ENCODE results near the gene PTMS.

Gene PTMS

DNA sequence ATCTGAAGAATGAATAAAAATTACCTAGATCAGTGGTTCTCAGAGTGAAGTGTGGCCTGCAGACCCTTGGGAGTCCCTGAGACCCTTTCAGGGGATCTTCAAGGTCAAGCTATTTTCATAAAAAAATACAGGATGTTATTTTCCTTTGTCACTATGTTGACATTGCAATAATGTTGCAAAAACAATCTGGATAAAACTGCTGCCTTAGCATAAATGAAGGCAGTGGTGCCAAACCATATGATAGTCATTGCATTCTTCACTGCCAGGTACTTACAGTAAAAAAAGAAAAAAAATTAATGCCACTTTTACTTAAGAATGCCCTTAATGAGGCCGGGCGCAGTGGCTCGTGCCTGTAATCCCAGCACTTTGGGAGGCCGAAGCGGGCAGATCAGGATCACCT is 21.1 kb downstream of the PTMS start:
- H3K4me3 ChIP-seq (ENCODE audit: low read length), result no peak overlapping the region
- DNase-seq (ENCODE audit: low read depth), result no peak
- TF ChIP-seq CTCF (IDR thresholded peaks at IDR 0.05; ENCODE audit: insufficient read depth, low read depth, low read length, missing control alignments), result no peak

DNA sequence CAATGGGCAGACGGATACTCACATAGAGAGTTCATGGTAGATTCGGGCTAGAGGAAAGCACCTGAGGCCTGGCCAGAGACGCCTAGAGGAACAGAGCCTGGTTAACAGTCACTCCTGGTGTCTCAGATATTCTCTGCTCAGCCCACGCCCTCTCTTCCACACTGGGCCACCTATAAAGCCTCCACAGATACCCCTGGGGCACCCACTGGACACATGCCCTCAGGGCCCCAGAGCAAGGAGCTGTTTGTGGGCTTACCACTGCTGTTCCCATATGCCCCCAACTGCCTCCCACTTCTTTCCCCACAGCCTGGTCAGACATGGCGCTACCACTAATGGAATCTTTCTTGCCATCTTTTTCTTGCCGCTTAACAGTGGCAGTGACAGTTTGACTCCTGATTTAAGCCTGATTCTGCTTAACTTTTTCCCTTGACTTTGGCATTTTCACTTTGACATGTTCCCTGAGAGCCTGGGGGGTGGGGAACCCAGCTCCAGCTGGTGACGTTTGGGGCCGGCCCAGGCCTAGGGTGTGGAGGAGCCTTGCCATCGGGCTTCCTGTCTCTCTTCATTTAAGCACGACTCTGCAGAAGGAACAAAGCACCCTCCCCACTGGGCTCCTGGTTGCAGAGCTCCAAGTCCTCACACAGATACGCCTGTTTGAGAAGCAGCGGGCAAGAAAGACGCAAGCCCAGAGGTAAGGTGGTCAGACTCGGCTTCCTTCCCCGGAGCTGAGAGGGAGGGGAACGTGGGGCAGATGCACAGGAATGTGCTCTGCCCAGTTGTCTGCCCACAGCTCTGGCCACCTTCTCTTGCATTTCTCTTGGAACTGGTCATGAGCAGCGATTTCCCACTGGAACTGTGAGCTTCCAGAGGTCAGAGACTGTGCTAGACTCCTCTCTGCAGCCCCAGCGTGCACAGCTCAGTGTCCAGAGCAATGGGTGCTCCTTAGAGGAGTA is 23.1 kb downstream of the PTMS start, which contains the start of gene CD4:
Gene CD4, plus strand, starts transcription at position 557 of the 953 bp plus-strand sequence. CDS start 10,611 bp downstream, outside the sequence.
- DNase-seq (ENCODE audit: low read depth), result no peak
- no peak within 1 kb of the TSS for H3K4me3 ChIP-seq (ENCODE audit: low read length)

DNA sequence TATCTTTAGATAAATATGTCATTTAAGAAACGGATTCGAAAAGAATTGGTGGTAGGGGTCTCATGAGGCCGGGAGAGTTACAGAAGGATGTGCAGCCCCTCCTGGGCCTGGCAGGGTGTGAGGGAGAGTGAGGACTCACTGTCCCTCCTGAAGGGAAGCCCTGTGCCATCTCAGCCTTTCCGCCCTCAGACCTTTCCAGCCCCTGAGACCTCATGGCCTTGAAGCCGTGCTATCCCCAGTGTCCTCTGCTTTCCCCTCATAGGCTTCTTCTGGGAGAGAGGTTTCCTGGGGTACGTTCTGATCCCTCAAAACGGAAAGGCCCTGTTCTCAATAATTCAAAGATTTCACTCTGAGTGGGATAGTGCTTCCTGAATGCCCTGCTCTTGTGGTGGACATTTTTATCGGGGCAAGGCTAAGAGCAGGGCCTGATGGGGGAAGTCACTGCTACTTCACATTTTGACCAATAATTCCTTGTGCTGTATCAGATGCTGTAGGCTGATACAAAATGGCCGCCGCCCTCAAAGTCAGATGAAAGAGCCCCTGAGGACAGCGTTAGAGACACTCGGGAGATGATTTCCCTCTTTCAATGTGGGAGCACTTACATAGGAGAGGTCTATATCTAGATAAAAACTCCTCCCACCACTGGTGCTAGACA is 24.5 kb downstream of the PTMS start:
- no peak for DNase-seq (ENCODE audit: low read depth)
- H3K4me3 ChIP-seq (ENCODE audit: low read length), result no peak overlapping the region
- TF ChIP-seq CTCF (IDR thresholded peaks at IDR 0.05; ENCODE audit: insufficient read depth, low read depth, low read length, missing control alignments), result no peak

More for the DNA sequence above, 23.1 kb downstream of the PTMS start, which contains the start of gene CD4:
- TF ChIP-seq CTCF (IDR thresholded peaks at IDR 0.05; ENCODE audit: insufficient read depth, low read depth, low read length, missing control alignments), result no peak

- no peak overlapping the region for H3K4me3 ChIP-seq (ENCODE audit: low read length)
- no peak for TF ChIP-seq CTCF (IDR thresholded peaks at IDR 0.05; ENCODE audit: insufficient read depth, low read depth, low read length, missing control alignments)
- no peak for DNase-seq (ENCODE audit: low read depth)
Measured at GRCh38 chr12:6791931-6792520, 25.9 kb downstream of the PTMS start.

- DNase-seq (ENCODE audit: low read depth), result no peak
- no peak overlapping the region for H3K4me3 ChIP-seq (ENCODE audit: low read length)
- no peak for TF ChIP-seq CTCF (IDR thresholded peaks at IDR 0.05; ENCODE audit: insufficient read depth, low read depth, low read length, missing control alignments)
Measured at GRCh38 chr12:6792522-6793201, 26.5 kb downstream of the PTMS start.

GRCh38 chr12:6795088-6795487 is 28.9 kb downstream of the PTMS start:
- no peak for DNase-seq (ENCODE audit: low read depth)
- TF ChIP-seq CTCF (IDR thresholded peaks at IDR 0.05; ENCODE audit: insufficient read depth, low read depth, low read length, missing control alignments), result no peak

More at GRCh38 chr12:6795088-6795487, 28.9 kb downstream of the PTMS start:
- H3K4me3 ChIP-seq (ENCODE audit: low read length), result no peak overlapping the region
